GM15510 (cell line): Measurements from ENCODE around the gene METTL24.

Source experiments
- POLR2A ChIP-seq: IDR thresholded peaks from 3 replicates; pipeline ENCODE4 v1.6.1; 2011; ENCODE audit warnings: borderline replicate concordance; ENCODE audit not compliant: insufficient read length; ENCODE audit errors: extremely low read depth

Gene METTL24

GRCh38 chr6:110283657-110284056 lies 74.5 kb downstream of the METTL24 start:
- TF ChIP-seq POLR2A = no peak

GRCh38 chr6:110282412-110282811 lies 75.7 kb downstream of the METTL24 start:
- no peak for TF ChIP-seq POLR2A

GRCh38 chr6:110277100-110277665 lies 81.0 kb downstream of the METTL24 start:
- no peak for TF ChIP-seq POLR2A

GRCh38 chr6:110271732-110272022 lies 86.5 kb downstream of the METTL24 start:
- TF ChIP-seq POLR2A = no peak

- TF ChIP-seq POLR2A = no peak
Measured at GRCh38 chr6:110270165-110270564, 88.0 kb downstream of the METTL24 start.

GRCh38 chr6:110269623-110270022 lies 88.5 kb downstream of the METTL24 start:
- no peak for TF ChIP-seq POLR2A

GRCh38 chr6:110266996-110267395 lies 91.2 kb downstream of the METTL24 start:
- TF ChIP-seq POLR2A = no peak

- no peak for TF ChIP-seq POLR2A
Measured at GRCh38 chr6:110265273-110265672, 92.9 kb downstream of the METTL24 start.

- TF ChIP-seq POLR2A = no peak
Measured at GRCh38 chr6:110256366-110256765, 101.8 kb downstream of the METTL24 start.

GRCh38 chr6:110255211-110255750 lies 102.9 kb downstream of the METTL24 start:
- TF ChIP-seq POLR2A = no peak

- TF ChIP-seq POLR2A = no peak
Measured at GRCh38 chr6:110250838-110251237, 107.3 kb downstream of the METTL24 start.

GRCh38 chr6:110250058-110250457 lies 108.1 kb downstream of the METTL24 start:
- no peak for TF ChIP-seq POLR2A

GRCh38 chr6:110246900-110247546 lies 111.1 kb downstream of the METTL24 start:
- TF ChIP-seq POLR2A = no peak

GRCh38 chr6:110246378-110246777 lies 111.8 kb downstream of the METTL24 start:
- TF ChIP-seq POLR2A = no peak

GRCh38 chr6:110239526-110240274 lies 118.4 kb downstream of the METTL24 start:
- TF ChIP-seq POLR2A = no peak

- TF ChIP-seq POLR2A = no peak
Measured at GRCh38 chr6:110233770-110234374, 124.3 kb downstream of the METTL24 start.

GRCh38 chr6:110232450-110232849 lies 125.7 kb downstream of the METTL24 start:
- no peak for TF ChIP-seq POLR2A

- TF ChIP-seq POLR2A = no peak
Measured at GRCh38 chr6:110226261-110226660, 131.9 kb downstream of the METTL24 start.
